ENCODE results near the gene TCTN2. TPM values are rescaled to one million over a fixed set of nuclear protein-coding genes. Genes with fewer than 3 reads are reported as not detected.

Gene TCTN2
- total and polyA plus RNA-seq, 2 of the 4 experiments (the other 2 are of a cell fraction) = 8.4 to 13.6 TPM

- Histone ChIP-seq H3K18ac (ENCODE audit: low read depth, low read length) (no peak overlapping the region), H3K27me3 (ENCODE audit: control insufficient read depth, insufficient read depth, low read length) (no peaks in the 10 kb centered on the region), H4K91ac (ENCODE audit: insufficient read depth, low read depth, low read length) (no peak overlapping the region), H4K5ac (ENCODE audit: low read depth, low read length) (no peak overlapping the region), H2BK120ac (ENCODE audit: low read depth, low read length) (no peak overlapping the region), H3K36me3 (ENCODE audit: control insufficient read depth, insufficient read depth, low read length) (peaks cover 41% of the 10 kb centered on the region), H3K4ac (ENCODE audit: low read depth, low read length) (no peak overlapping the region), H2BK20ac (ENCODE audit: low read depth, low read length) (no peak overlapping the region), H3K9me1 (ENCODE audit: insufficient read depth, low read length) (no peaks in the 10 kb centered on the region), H3K9ac (ENCODE audit: low read depth, low read length) (no peak overlapping the region), H3K14ac (replicated peaks; ENCODE audit: low read depth, low read length) (no peak overlapping the region), H2AFZ (replicated peaks; ENCODE audit: low read length, poor library complexity) (no peak overlapping the region), H3K4me3 (ENCODE audit: insufficient read depth, low read depth, low read length) (no peak overlapping the region), H3K4me2 (ENCODE audit: low read depth, low read length) (no peak overlapping the region), H3K27ac (ENCODE audit: insufficient read depth, low read length) (no peak overlapping the region), H4K20me1 (ENCODE audit: insufficient read depth, low read length) (no peaks in the 10 kb centered on the region), H3K79me1 (ENCODE audit: low read depth in 1 of 2, low read length in 2 of 2) (peaks cover 7 to 8% of the 10 kb centered on the region in 2 experiments; a peak in 2 of 4 replicates), H3K4me1 (ENCODE audit: control insufficient read depth, insufficient read depth, low read length) (no peaks in the 10 kb centered on the region), H3K23ac (ENCODE audit: low read depth, low read length) (no peak overlapping the region), H2BK15ac (ENCODE audit: low read depth, low read length) (no peak overlapping the region), H3K56ac (ENCODE audit: extremely low read depth, insufficient read depth, low read length) (no peak overlapping the region), H3K9me3 (ENCODE audit: control insufficient read depth, insufficient read depth, low read length) (no peaks in the 10 kb centered on the region), H2BK5ac (ENCODE audit: low read depth, low read length, poor library complexity, severe bottlenecking) (no peak overlapping the region), H2AK5ac (ENCODE audit: low read depth, low read length) (no peak overlapping the region), H4K8ac (ENCODE audit: low read depth in 2 of 2, low read length in 2 of 2) (no peak overlapping the region), H2AK9ac (replicated peaks; ENCODE audit: low read depth, low read length, poor library complexity) (no peak overlapping the region)
- WGBS, 2 experiments (ENCODE audit: extremely low coverage in 2 of 2, insufficient read length in 1 of 2) = no CpG with 5 or more reads among the region's 5 CpGs
- ChIA-PET CTCF (no interaction called here), POLR2A (ENCODE audit: unreplicated experiment) (interaction anchor here (0.6 kb wide), 1 partner anchor 41 kb away, joined by 4 read pairs; no protein-coding TSS in a partner anchor)
- no TSS peak for BruUV-seq (replicated peaks)
- intact Hi-C loops (cut with micrococcal nuclease) = no loop called here
- dilution Hi-C loops (cut with HindIII; ENCODE audit: low sequenced_read_pairs, unreplicated experiment) = no loop called here
- ATAC-seq (ENCODE audit: low read depth) (no peak), DNase-seq (no peak)
- in situ Hi-C loops (cut with MboI; ENCODE audit: low sequenced_read_pairs) = no loop called here
- no peak for TF ChIP-seq CHD1 (IDR thresholded peaks at IDR 0.05; ENCODE audit: low read depth, low read length)
- no peak for TF ChIP-seq RCOR1 (IDR thresholded peaks at IDR 0.05; ENCODE audit: insufficient replicate concordance, low read length)
- no peak for TF ChIP-seq BHLHE40 (IDR thresholded peaks at IDR 0.05; ENCODE audit: low read depth, low read length)
- TF ChIP-seq MAFK (IDR thresholded peaks at IDR 0.05; ENCODE audit: low read depth, low read length) = no peak
- TF ChIP-seq CEBPB (IDR thresholded peaks at IDR 0.05; ENCODE audit: low read depth, low read length) = no peak
- no peak for TF ChIP-seq SMC3 (IDR thresholded peaks at IDR 0.05; ENCODE audit: low read depth, low read length)
- no peak for TF ChIP-seq RFX5 (IDR thresholded peaks at IDR 0.05; ENCODE audit: low read depth, low read length)
- no peak for TF ChIP-seq MAZ (IDR thresholded peaks at IDR 0.05; ENCODE audit: borderline replicate concordance, low read depth, low read length)
- TF ChIP-seq POLR2A (IDR thresholded peaks at IDR 0.05; ENCODE audit: low read depth, low read length) = no peak
- no peak for TF ChIP-seq USF2 (IDR thresholded peaks at IDR 0.05; ENCODE audit: low read depth, low read length)
- no peak for TF ChIP-seq RAD21 (IDR thresholded peaks at IDR 0.05; ENCODE audit: low read length)
- no peak for TF ChIP-seq NFE2L2 (IDR thresholded peaks at IDR 0.05; ENCODE audit: low read depth, low read length)
- TF ChIP-seq MXI1 (IDR thresholded peaks at IDR 0.05; ENCODE audit: borderline replicate concordance, low read depth, low read length) = no peak
Observed at GRCh38 chr12:123645878-123646277, 25.0 kb upstream of the TCTN2 start.

Measured in IMR-90 (cell line).